GM18861 (cell line): Measurements from ENCODE around the gene WDR7.

Experiments
- ATAC-seq: cut with Tn5 transposase; IDR thresholded peaks from one replicate; pipeline ENCODE4 v1.9.1; 2021; ENCODE audit not compliant: unreplicated experiment

Gene WDR7

GRCh38 chr18:56650944-56651770 is at the start of gene WDR7:
Gene WDR7 (plus strand): TSS chr18:56651359. CDS start chr18:56672516, 21,157 bp downstream.
- ATAC-seq = peak; percentile 97

- ATAC-seq = no peak
Measured at GRCh38 chr18:56606618-56607017, 44.5 kb upstream of the WDR7 start.

GRCh38 chr18:56615738-56616520 is 35.2 kb upstream of the WDR7 start:
- ATAC-seq = no peak

- no peak for ATAC-seq
Measured at GRCh38 chr18:56627991-56628390, 23.2 kb upstream of the WDR7 start.

- ATAC-seq = no peak
Measured at GRCh38 chr18:56632070-56633022, 18.8 kb upstream of the WDR7 start.

- ATAC-seq = no peak
Measured at GRCh38 chr18:56635007-56635406, 16.2 kb upstream of the WDR7 start.

GRCh38 chr18:56637176-56637575 is 14.0 kb upstream of the WDR7 start:
- no peak for ATAC-seq

GRCh38 chr18:56637711-56638231 is 13.4 kb upstream of the WDR7 start:
- peak; percentile 7 for ATAC-seq

GRCh38 chr18:56638232-56639103 is 12.7 kb upstream of the WDR7 start, which contains the start of gene TXNL1:
Gene TXNL1 (minus strand): TSS chr18:56638592. CDS start chr18:56638440, 152 bp downstream.
- peak; percentile 88 for ATAC-seq

GRCh38 chr18:56639104-56639381 is 12.1 kb upstream of the WDR7 start:
- no peak for ATAC-seq

- no peak for ATAC-seq
Measured at GRCh38 chr18:56639571-56639970, 11.6 kb upstream of the WDR7 start.

- ATAC-seq = no peak
Measured at GRCh38 chr18:56641714-56642337, 9.3 kb upstream of the WDR7 start.

- no peak for ATAC-seq
Measured at GRCh38 chr18:56643381-56643780, 7.8 kb upstream of the WDR7 start.

- no peak for ATAC-seq
Measured at GRCh38 chr18:56645415-56646016, 5.6 kb upstream of the WDR7 start.

- ATAC-seq = no peak
Measured at GRCh38 chr18:56647071-56647470, 4.1 kb upstream of the WDR7 start.

GRCh38 chr18:56647951-56648893 is 2.9 kb upstream of the WDR7 start:
- no peak for ATAC-seq

GRCh38 chr18:56649996-56650395 is 1.2 kb upstream of the WDR7 start:
- ATAC-seq = no peak

GRCh38 chr18:56651771-56652092 is 573 bp downstream of the WDR7 start:
- ATAC-seq = no peak
